Measurements from ENCODE around the gene COL24A1.

GRCh38 chr1:85892366-85892765 is 264.2 kb downstream of the COL24A1 start:
- TF ChIP-seq CTCF (IDR thresholded peaks at IDR 0.05): no peak
- TF ChIP-seq POLR2AphosphoS5 (IDR thresholded peaks at IDR 0.05): no peak
